Retinal pigment epithelial cell (primary cell): ENCODE data around the gene KCNC3.

Source experiments
- DNase-seq: peaks from one replicate; pipeline ENCODE4 v3.0.0-alpha.2; 2010; ENCODE audit warnings: low read depth
- H3K4me3 ChIP-seq: 2 replicates; pipeline ENCODE4 v1.5.1; 2011; ENCODE audit warnings: mild to moderate bottlenecking, low read length, control low read depth, moderate library complexity
- TF ChIP-seq, protein P1 (sequence below): conservative IDR thresholded peaks from 2 replicates; pipeline ENCODE4 v1.5.1; 2011; ENCODE audit warnings: low read depth, low read length, control low read depth, inconsistent platforms

Gene KCNC3

DNA sequence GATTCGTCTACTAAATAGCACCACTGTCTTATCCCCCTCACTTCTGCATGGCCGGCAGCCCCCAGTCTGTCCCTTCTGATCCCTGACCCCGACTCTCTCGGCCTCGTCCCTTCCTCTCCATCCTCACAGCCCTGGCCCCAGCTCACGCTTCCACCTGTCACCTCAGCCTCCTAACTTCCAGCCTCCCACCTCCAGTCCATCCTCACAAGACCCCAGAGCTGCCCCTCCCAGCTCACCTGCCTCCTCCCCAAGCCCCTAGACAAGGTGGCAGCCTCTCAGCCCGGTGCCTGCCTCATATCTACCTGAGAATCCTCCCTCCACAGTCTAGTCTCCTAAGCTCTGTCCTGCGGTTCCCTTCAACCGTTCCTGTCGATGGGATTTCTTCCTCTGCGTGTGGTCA is 10.0 kb downstream of the KCNC3 start:
- H3K4me3 ChIP-seq, result no peak overlapping the region
- no peak for DNase-seq
- TF ChIP-seq, protein P1, sequence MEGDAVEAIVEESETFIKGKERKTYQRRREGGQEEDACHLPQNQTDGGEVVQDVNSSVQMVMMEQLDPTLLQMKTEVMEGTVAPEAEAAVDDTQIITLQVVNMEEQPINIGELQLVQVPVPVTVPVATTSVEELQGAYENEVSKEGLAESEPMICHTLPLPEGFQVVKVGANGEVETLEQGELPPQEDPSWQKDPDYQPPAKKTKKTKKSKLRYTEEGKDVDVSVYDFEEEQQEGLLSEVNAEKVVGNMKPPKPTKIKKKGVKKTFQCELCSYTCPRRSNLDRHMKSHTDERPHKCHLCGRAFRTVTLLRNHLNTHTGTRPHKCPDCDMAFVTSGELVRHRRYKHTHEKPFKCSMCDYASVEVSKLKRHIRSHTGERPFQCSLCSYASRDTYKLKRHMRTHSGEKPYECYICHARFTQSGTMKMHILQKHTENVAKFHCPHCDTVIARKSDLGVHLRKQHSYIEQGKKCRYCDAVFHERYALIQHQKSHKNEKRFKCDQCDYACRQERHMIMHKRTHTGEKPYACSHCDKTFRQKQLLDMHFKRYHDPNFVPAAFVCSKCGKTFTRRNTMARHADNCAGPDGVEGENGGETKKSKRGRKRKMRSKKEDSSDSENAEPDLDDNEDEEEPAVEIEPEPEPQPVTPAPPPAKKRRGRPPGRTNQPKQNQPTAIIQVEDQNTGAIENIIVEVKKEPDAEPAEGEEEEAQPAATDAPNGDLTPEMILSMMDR, result no peak

DNA sequence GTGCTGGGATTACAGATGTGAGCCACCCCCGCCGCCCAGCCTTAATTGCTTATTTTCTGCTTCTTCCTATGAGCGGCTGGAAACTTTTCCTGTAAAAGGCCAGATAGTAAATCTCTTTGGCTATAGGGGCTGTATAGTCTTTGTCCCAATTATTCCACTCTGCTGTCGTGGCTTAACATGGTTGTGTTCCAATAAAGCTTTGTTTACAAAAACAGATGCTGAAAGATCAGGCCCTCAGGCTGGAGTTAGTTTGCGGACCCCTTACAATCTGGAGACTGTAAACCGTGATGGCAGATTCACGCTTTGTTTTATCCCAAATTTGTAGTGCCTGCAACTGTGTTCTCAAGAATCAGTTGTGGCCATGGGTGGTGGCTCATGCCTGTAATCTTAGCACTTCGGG is 10.7 kb downstream of the KCNC3 start:
- H3K4me3 ChIP-seq, result no peak overlapping the region
- no peak for DNase-seq
- TF ChIP-seq, protein P1, result no peak

DNA sequence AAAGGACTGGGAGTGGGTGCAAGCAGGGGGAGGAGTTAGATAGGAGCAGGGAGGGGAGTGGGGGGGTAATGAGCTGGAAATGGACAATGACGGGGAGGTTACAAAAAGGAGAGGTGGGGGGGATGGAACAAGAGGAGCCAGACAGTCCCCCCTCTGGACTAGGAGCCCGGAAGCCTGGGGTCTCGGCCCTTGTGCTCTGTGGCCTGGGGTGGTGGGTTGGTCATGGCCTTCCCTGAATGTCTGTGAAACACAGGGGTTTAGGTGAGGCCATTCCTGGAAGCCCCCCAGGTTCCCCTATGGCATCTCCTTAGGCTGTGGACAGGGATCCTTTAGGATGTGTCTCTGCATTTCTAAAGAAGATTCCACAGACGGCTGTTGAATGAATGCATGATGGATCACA is 12.1 kb downstream of the KCNC3 start:
- TF ChIP-seq, protein P1, result no peak
- DNase-seq, result no peak
- H3K4me3 ChIP-seq, result no peak overlapping the region

DNA sequence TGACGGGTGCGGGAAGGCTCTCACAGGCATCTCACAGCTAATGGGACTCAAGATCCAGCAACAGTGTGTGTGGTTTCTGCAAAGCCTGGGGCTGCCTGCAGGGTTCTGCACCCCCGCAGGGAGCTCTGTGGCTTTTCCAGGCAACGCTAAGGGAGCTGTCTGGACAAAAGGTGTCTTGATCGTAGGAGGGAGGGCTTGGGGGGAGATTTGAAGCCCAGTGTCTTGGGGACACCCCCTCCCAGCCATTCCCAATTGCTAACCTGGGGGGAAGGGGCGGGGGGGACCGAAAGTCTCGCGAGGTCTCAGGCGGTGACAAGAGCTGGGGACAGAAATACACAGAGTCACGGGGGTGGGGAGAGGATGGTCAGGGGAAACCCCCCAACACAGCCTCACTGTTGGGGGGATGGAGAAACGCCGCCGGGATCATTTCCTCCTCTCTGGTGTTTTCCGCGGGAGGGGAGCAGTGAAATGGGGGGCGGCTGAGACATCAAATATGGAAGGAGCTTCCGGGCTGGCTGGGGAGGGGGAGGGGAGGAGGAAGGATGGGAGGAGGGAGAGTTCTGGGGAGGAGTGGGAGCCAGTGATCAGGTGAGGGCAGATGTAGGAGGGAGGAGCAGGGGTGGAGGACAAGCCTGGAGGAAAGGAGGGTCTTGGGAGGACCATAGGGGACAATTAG is 13.3 kb downstream of the KCNC3 start:
- H3K4me3 ChIP-seq, result no peak overlapping the region
- DNase-seq, result no peak
- TF ChIP-seq, protein P1, result no peak

DNA sequence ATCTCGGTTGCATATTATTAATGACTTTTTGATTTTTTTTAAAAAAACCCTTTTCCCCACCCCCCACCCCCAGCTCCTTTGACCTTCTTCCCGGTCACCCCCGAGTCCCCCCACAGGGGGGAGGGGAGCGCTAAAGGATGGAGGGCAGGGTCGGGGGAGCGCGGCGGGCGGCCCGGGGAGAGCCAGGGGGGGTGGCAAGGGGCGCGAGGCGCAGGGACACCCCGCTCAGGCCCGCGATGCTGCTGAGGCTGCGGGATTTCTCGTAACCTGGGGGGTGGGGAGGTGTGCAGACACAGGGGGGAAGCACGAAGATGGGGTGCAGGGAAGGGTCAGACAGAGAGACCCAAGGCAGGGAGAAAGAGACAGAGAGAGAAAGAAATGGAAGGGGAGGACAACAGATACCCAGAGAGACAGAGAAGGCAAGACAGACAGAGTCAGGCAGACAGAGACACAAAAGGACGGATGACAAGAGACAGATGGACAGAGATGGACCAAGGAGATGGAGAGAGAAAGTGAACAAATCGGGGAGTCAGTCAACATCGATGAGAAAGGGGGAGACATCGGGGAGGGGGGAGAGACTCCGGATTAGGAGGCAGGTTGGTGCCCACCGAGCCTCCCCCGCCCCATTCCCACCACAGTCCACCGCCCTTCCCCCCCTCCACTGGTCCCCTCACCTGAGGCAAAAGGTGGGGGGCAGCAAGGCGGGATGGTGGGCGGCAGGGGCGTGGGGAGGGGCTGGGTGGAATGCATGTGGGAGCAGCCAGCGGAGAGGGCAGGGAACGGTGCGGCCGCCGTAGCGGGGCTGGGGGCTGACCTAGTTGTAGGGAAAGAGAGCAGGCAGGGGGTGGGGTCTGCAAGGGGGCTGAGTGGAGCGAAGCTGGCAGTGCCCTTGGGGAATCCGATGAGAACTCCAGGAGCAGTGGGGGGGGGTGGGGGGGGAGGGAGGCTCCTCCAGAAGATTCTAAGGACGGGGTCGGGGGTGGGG is 14.2 kb downstream of the KCNC3 start:
- H3K4me3 ChIP-seq, result no peak overlapping the region
- no peak for DNase-seq
- TF ChIP-seq, protein P1, result no peak

DNA sequence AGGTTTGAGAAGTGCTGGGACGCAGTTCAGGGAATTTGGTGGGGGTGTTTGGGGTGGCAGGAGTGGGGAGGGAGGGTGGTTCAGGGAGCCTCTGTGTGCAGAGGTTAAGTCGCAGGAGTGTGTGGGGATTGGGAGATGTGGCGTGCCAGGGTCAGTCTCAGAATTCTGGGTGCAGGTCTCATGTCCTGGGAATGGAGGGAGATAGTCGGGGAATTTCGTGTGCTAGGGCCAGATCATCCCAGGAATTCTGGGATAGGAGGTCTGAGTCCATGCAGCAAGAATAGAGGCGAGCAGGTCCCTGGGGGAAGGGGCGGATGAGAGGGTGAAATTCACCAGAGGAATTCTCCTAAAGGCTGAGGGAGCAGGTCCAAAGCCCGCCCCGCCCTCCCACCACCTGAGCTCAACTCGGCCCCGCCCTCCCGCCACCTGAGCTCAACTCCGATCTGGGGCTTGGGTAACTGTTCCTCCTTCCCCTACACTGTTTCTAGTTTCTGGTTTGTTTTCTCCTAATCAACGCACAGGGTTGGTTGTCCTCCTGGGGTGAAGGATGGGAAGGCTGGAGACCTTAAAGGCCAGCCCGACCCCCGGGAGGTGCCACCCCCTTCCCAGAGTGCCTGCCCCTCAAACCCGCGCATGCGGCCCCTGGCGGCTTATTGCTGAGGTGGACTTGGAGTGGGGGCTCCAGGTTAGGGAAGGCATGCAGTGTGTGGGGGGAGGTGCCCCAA is 15.2 kb downstream of the KCNC3 start:
- DNase-seq, result no peak
- TF ChIP-seq, protein P1, result no peak
- H3K4me3 ChIP-seq, result no peak overlapping the region
